ENCODE data around the gene DHCR7. TPM values are rescaled to one million over a fixed set of nuclear protein-coding genes. Genes with fewer than 3 reads are reported as not detected.
A peak's percentile ranks its signal among the peaks of the same experiment; 100 is the strongest.

The DHCR7 gene
- polyA plus RNA-seq, 2 of the 4 experiments (the other 2 are of a cell fraction): 44.2 to 82.2 TPM

DNA sequence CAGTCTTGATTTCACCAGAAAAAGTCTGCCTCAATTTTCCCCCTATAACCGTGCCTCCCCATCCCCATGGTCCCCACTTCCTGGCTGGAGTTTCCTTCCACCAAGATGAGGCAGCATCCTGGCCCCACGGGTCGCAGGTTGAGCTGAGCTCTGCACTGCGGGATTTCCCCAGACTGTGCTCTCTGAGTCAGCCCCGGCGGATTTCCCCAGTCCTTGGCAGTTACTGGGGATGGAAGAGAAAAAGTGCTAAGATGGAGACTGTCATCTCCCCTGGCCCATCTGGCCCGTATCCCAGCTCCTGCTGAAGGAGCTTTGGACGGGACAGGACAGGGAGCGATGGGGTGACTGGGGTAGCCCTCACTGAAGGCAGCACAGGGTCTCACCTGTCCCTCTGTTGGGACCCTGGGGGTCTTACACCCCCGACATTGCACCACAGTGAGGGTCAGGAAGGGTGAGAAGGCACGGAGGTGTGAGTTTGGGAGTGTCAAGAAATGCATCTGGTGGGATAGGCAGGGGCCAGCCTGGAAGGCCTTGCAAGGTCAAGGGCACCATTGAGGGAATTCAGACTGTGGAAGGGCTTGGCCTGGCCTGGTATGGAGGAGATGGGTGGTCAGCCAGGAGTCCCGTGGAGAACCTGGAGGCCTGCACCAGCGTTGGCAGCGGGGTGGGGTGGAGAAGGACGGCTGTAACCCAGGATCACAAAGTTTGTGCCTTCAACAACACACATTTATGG, 41.3 kb upstream of the DHCR7 start:
- no peak for TF ChIP-seq KDM5A (IDR thresholded peaks at IDR 0.05)
- TF ChIP-seq ZFP36 (IDR thresholded peaks at IDR 0.05; ENCODE audit: borderline replicate concordance, partially characterized antibody): no peak
- TF ChIP-seq POLR2AphosphoS2 (conservative IDR thresholded peaks at IDR 0.05; ENCODE audit: low read length): no peak
- no peak for TF ChIP-seq JUN (IDR thresholded peaks at IDR 0.05)
- TF ChIP-seq, protein P1, sequence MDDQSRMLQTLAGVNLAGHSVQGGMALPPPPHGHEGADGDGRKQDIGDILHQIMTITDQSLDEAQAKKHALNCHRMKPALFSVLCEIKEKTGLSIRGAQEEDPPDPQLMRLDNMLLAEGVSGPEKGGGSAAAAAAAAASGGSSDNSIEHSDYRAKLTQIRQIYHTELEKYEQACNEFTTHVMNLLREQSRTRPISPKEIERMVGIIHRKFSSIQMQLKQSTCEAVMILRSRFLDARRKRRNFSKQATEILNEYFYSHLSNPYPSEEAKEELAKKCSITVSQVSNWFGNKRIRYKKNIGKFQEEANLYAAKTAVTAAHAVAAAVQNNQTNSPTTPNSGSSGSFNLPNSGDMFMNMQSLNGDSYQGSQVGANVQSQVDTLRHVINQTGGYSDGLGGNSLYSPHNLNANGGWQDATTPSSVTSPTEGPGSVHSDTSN (IDR thresholded peaks at IDR 0.05): no peak
- no peak for TF ChIP-seq ESRRA (IDR thresholded peaks at IDR 0.05; ENCODE audit: borderline replicate concordance, low read length)
- TF ChIP-seq NPAS2 (CRISPR knock-in tag; IDR thresholded peaks at IDR 0.05; ENCODE audit: borderline replicate concordance): no peak
- TF ChIP-seq SMC3 (IDR thresholded peaks at IDR 0.05): no peak
- TF ChIP-seq, protein P2, sequence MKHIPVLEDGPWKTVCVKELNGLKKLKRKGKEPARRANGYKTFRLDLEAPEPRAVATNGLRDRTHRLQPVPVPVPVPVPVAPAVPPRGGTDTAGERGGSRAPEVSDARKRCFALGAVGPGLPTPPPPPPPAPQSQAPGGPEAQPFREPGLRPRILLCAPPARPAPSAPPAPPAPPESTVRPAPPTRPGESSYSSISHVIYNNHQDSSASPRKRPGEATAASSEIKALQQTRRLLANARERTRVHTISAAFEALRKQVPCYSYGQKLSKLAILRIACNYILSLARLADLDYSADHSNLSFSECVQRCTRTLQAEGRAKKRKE (CRISPR knock-in tag; IDR thresholded peaks at IDR 0.05; ENCODE audit: low read depth): no peak
- TF ChIP-seq NR3C1 (IDR thresholded peaks at IDR 0.05): no peak
- TF ChIP-seq RARB (CRISPR knock-in tag; IDR thresholded peaks at IDR 0.05): no peak
- no peak for TF ChIP-seq CHD4 (IDR thresholded peaks at IDR 0.05; ENCODE audit: borderline replicate concordance)
- TF ChIP-seq, protein P3, sequence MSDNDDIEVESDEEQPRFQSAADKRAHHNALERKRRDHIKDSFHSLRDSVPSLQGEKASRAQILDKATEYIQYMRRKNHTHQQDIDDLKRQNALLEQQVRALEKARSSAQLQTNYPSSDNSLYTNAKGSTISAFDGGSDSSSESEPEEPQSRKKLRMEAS (IDR thresholded peaks at IDR 0.05): no peak
- no peak for TF ChIP-seq FOXS1 (CRISPR knock-in tag; IDR thresholded peaks at IDR 0.05)
- TF ChIP-seq RNF2 (IDR thresholded peaks at IDR 0.05; ENCODE audit: borderline replicate concordance, low read depth): no peak
- no peaks in the 10 kb centered on the region for H3K9me3 ChIP-seq
- DNase-seq (ENCODE audit: low read depth in 1 of 2, low spot score in 1 of 2) (peak; percentile 23 to 27), FAIRE-seq (no peak), ATAC-seq (peak in 1 of 2 experiments; percentile 66; a peak in 3 of 6 replicates)
- CTCF ChIA-PET: interaction anchor here (1.5 kb wide), 1 partner anchor 17 kb away, joined by 3 read pairs; no protein-coding TSS in a partner anchor
- H3K4me3 ChIP-seq: no peak overlapping the region
- POLR2A ChIA-PET: no interaction called here
- H3K4me1 ChIP-seq: peaks cover 13% of the 10 kb centered on the region; the same call in 2 of the 3 replicates
- WGBS (ENCODE audit: missing lambda C conversion rate): 58% methylated on average over 14 of the region's 15 CpGs
- H3K4me2 ChIP-seq: no peak overlapping the region
- H3K27ac ChIP-seq: no peak overlapping the region

DNA sequence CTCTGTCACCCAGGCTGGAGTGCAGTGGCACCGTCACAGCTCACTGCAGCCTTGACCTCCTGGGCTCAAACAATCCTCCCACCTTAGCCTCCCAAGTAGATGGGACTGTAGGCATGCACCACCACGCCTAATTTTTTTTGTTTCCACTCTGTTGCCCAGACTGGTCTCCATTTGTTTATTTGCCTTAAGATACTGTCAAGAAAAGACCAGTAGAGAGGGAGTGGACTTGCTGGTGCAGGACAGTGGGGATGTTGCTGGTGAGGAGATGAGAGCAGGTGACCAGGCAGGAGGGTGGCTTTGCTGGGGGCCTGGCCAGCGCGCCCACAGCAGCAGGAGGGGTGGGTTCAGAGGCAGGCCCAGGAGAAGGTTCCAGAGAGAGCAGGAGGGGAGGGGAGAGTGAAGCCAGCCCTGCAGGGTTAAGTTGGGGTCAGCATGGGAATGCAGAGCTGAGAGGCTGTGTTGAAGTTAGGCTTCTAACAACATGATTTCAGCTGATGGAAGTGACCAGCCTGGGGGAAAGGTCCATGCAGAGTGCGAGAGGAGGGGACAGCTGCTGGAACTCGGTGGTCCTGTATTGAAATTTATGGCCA, 40.6 kb upstream of the DHCR7 start:
- no peak for DNase-seq (ENCODE audit: low read depth in 1 of 2, low spot score in 1 of 2)
- TF ChIP-seq EHMT2 (IDR thresholded peaks at IDR 0.05; ENCODE audit: low read depth) (no peak), FOXS1 (CRISPR knock-in tag; IDR thresholded peaks at IDR 0.05) (no peak), POLR2AphosphoS2 (conservative IDR thresholded peaks at IDR 0.05; ENCODE audit: low read length) (no peak), PHF8 (IDR thresholded peaks at IDR 0.05; ENCODE audit: borderline replicate concordance, low read depth) (no peak), RAD21 (conservative IDR thresholded peaks at IDR 0.05 in 1 of 2, IDR thresholded peaks at IDR 0.05 in 1 of 2) (no peak), CHD4 (IDR thresholded peaks at IDR 0.05; ENCODE audit: borderline replicate concordance) (no peak), JUNB (IDR thresholded peaks at IDR 0.05) (no peak), ZNF302 (CRISPR knock-in tag; IDR thresholded peaks at IDR 0.05) (no peak), RFX5 (IDR thresholded peaks at IDR 0.05) (no peak), ESRRA (IDR thresholded peaks at IDR 0.05; ENCODE audit: borderline replicate concordance, low read length) (no peak), NR3C1 (IDR thresholded peaks at IDR 0.05) (no peak), HOXB5 (CRISPR knock-in tag; IDR thresholded peaks at IDR 0.05) (no peak), ZSCAN20 (CRISPR knock-in tag; IDR thresholded peaks at IDR 0.05) (no peak), JUN (IDR thresholded peaks at IDR 0.05) (no peak), RCOR1 (IDR thresholded peaks at IDR 0.05; ENCODE audit: low read depth, low read length) (no peak), KDM1A (IDR thresholded peaks at IDR 0.05; ENCODE audit: low read depth) (no peak), FOSB (CRISPR knock-in tag; IDR thresholded peaks at IDR 0.05) (no peak)
- TF ChIP-seq, protein P4, sequence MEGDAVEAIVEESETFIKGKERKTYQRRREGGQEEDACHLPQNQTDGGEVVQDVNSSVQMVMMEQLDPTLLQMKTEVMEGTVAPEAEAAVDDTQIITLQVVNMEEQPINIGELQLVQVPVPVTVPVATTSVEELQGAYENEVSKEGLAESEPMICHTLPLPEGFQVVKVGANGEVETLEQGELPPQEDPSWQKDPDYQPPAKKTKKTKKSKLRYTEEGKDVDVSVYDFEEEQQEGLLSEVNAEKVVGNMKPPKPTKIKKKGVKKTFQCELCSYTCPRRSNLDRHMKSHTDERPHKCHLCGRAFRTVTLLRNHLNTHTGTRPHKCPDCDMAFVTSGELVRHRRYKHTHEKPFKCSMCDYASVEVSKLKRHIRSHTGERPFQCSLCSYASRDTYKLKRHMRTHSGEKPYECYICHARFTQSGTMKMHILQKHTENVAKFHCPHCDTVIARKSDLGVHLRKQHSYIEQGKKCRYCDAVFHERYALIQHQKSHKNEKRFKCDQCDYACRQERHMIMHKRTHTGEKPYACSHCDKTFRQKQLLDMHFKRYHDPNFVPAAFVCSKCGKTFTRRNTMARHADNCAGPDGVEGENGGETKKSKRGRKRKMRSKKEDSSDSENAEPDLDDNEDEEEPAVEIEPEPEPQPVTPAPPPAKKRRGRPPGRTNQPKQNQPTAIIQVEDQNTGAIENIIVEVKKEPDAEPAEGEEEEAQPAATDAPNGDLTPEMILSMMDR (IDR thresholded peaks at IDR 0.05): no peak
- TF ChIP-seq, protein P1 (IDR thresholded peaks at IDR 0.05): no peak
- Histone ChIP-seq H3K9me3 (no peaks in the 10 kb centered on the region), H3K27ac (no peak overlapping the region), H3K4me3 (no peak overlapping the region), H3K4me1 (peaks cover 13% of the 10 kb centered on the region; the same call in 2 of the 3 replicates), H3K4me2 (no peak overlapping the region)
- no peak for FAIRE-seq
- ATAC-seq: no peak
- WGBS (ENCODE audit: missing lambda C conversion rate): 73% methylated on average over 6 of the region's 6 CpGs
- CTCF ChIA-PET: interaction anchor here (1.5 kb wide), 1 partner anchor 18 kb away, joined by 3 read pairs; no protein-coding TSS in a partner anchor
- POLR2A ChIA-PET: no interaction called here
